HG02884 (cell line): Measurements from ENCODE around the gene CPVL.

Experiments used
- ATAC-seq: cut with Tn5 transposase; IDR thresholded peaks from one replicate; pipeline ENCODE4 v1.9.1; 2021; ENCODE audit warnings: mild to moderate bottlenecking, moderate library complexity; ENCODE audit not compliant: unreplicated experiment

The CPVL gene

GRCh38 chr7:29156907-29157452, 10.6 kb upstream of the CPVL start:
- ATAC-seq: no peak

GRCh38 chr7:29154076-29154475, 7.7 kb upstream of the CPVL start:
- no peak for ATAC-seq

- no peak for ATAC-seq
Measured at GRCh38 chr7:29150856-29151255, 4.5 kb upstream of the CPVL start.

GRCh38 chr7:29149036-29149435, 2.7 kb upstream of the CPVL start:
- ATAC-seq: no peak

- no peak for ATAC-seq
Measured at GRCh38 chr7:29147821-29148220, 1.5 kb upstream of the CPVL start.

- no peak for ATAC-seq
Measured at GRCh38 chr7:29146888-29147609, 712 bp upstream of the CPVL start.

GRCh38 chr7:29145553-29146056, 732 bp downstream of the CPVL start:
- ATAC-seq: no peak

GRCh38 chr7:29143751-29144150, 2.6 kb downstream of the CPVL start:
- no peak for ATAC-seq

- no peak for ATAC-seq
Measured at GRCh38 chr7:29142021-29142727, 4.2 kb downstream of the CPVL start.

GRCh38 chr7:29140873-29141468, 5.4 kb downstream of the CPVL start:
- no peak for ATAC-seq

GRCh38 chr7:29139796-29140195, 6.5 kb downstream of the CPVL start:
- no peak for ATAC-seq

GRCh38 chr7:29139191-29139590, 7.1 kb downstream of the CPVL start:
- no peak for ATAC-seq

GRCh38 chr7:29138588-29138987, 7.7 kb downstream of the CPVL start:
- no peak for ATAC-seq

- ATAC-seq: no peak
Measured at GRCh38 chr7:29135846-29136245, 10.5 kb downstream of the CPVL start.

- no peak for ATAC-seq
Measured at GRCh38 chr7:29132980-29133379, 13.4 kb downstream of the CPVL start.

GRCh38 chr7:29131678-29132077, 14.7 kb downstream of the CPVL start:
- ATAC-seq: no peak

GRCh38 chr7:29130096-29130495, 16.2 kb downstream of the CPVL start:
- ATAC-seq: no peak

GRCh38 chr7:29127527-29127926, 18.8 kb downstream of the CPVL start:
- no peak for ATAC-seq

GRCh38 chr7:29126804-29127203, 19.5 kb downstream of the CPVL start:
- ATAC-seq: no peak

GRCh38 chr7:29123626-29124190, 22.6 kb downstream of the CPVL start:
- no peak for ATAC-seq

- ATAC-seq: no peak
Measured at GRCh38 chr7:29122759-29123158, 23.6 kb downstream of the CPVL start.
